Daoy (cell line): Measurements from ENCODE around the gene SMIM21. TPM values are rescaled to one million over a fixed set of nuclear protein-coding genes. Genes with fewer than 3 reads are reported as not detected.
A peak's percentile ranks its signal among the peaks of the same experiment; 100 is the strongest.

Experiments
- DNase-seq: peaks from one replicate; pipeline ENCODE4 v3.0.0-alpha.2; 2015; ENCODE audit warnings: low read depth
- total RNA-seq: library from RNA; depleted of rRNA; stranded (reverse); fragments of >200 nt; shearing (Covaris generic); gene quantifications from 2 replicates; pipeline ENCODE4 v1.2.3, GENCODE V29; 2014; rRNA removed

Gene SMIM21
- not detected in 2 replicates for total RNA-seq

DNA sequence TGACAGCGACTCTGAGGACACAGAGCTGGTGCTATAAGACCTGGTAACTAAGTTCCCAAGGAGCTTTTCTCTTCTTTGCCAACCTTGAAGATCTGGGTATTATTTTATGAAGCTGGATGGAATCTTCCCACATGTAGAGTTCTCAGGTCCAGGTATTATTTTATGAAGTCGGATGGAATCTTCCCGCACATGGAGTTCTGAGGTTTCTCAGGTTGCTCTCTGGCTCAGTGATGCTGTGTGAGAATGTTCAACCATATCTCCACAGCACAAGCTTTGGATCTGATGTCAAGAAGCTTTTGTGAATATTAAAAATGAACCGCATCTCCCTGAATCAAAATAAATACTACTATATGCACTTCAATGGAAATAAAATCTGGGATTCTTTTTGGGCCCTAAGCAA, at the start of gene SMIM21:
SMIM21 (minus strand) TSS at position 101 of the 400 bp plus-strand sequence. CDS start 140 bp downstream, outside the sequence.
- no peak for DNase-seq

DNA sequence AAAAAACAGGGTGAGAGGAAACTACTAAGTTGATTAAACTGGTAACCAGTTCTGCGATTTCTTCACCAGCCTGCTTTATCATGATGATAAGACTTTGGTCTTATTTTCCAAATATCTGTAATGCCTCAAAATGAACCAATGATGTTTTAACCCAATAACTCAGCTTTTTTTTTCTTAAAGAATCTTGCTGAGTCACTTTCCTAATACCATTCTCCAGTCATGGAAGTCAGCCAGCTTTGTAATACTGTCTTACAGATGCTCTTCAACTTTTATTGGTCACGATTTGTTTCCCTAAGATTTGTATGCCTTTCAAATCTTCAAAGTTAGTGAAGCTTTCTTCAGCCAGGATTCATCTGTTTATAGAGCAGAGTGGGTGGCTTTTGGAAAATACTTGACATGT, 47.7 kb upstream of the SMIM21 start:
- DNase-seq: peak; percentile 52

DNA sequence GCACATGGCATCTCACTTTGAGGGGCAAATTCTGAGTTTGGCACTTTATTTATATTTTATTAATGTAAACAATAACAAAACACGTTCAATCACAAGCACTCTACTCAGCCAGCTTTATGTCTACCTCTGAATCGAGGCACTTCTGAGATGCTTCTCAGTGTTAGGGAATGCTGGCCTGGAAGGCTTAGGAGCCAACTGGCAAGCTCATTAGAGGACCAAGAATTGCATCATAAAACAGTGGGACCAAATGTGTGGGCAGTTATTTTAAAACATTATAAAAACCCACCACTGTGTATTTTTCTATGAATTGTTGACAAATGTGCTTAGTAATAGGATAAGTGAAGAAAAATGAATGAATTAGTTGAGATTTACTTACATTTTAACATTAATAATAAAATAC, 46.8 kb upstream of the SMIM21 start:
- DNase-seq: no peak

DNA sequence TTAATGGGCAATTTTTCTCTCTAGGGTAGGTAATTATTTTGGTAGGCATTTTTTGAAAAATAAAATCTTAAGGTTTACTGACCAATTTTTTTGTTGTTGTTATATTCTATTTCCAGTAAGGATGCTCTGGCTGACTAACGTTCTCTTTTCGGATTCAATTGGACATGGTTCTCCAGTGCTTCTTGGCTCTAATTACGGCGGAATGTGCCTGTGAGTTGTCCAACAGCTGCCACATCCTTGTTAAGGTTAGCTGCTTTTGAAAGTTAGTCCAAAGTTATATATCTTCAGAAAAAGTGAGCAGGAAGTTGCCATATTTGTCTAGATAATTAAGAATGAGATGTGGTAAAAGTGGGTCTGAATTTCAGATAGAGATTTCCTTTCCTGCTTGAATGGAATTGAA, 45.8 kb upstream of the SMIM21 start:
- no peak for DNase-seq

DNA sequence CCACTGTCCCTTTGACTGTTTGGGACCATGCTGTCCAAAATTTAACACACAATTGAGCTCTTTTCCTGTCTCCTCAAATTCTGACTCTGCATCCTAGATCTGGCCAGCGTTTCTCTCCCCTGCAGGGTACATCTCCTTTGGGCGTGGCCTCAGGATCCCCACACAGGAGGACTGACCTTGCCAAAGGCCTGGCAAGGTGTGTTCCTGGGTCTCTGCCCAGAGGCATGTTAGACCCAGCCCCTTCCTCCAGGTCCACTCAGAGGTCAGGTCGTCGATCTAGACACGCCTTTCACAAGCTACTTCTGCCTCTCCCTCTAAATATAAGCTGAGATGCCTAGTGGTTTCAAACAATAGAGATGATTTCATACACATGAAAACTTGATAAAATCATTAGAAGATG, 45.4 kb upstream of the SMIM21 start:
- no peak for DNase-seq

DNA sequence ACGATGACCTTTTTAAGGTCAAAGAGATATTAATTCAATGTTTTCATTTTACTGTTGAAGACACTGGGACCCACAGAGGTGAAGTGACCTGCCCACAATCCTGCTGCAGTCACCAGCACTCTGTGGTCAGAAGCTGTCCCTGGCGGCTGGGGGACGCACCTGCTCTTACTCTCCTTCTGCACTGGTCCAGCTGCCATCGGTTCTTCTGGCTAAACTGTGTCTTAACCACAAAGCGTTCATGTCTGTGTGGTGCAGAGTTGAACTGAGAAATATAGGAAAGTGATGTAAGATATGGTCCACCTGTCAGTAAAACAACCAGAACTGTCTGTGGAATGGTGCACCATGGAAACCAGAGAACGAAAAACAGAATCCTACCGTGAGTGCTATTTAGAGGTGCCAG, 44.9 kb upstream of the SMIM21 start:
- DNase-seq: no peak

DNA sequence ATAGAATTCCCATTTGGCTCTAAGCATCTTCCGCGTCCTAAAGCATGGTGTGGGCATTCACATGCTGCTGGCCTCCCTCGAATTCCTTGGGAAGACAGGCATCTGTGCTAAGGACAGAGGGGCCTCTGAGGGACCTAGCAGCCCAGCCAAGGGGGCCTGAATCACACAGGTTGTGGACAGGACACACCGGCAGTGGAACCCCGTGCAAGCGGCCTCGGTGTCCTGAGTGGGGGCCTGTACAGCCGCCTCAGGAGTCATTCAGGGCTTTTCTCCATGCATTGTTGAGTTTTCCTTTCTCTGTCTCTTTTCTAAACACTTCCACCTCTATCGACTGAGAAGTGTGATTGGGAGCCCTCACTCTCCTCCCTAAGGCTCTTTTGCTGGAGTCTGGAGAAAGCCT, 44.3 kb upstream of the SMIM21 start:
- DNase-seq: no peak

DNA sequence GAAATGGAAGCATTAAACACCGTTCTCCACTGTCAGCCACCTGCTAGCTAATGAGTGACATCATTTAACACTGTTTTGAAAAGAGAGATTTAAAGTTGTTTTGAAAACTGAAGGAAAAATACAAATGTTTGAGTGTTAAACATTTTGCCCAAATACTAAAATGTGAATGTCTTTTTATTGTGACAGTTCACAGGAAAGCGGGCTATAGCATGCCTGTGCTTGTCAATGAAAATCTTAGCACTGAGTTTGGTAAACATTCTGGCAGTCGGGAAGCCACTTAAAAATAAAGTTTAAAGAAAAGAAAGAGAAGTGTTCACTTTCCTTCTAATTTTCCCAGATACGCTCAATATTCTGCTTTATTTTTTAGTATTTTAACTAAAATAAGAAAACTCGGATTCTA, 40.3 kb upstream of the SMIM21 start:
- DNase-seq: no peak

DNA sequence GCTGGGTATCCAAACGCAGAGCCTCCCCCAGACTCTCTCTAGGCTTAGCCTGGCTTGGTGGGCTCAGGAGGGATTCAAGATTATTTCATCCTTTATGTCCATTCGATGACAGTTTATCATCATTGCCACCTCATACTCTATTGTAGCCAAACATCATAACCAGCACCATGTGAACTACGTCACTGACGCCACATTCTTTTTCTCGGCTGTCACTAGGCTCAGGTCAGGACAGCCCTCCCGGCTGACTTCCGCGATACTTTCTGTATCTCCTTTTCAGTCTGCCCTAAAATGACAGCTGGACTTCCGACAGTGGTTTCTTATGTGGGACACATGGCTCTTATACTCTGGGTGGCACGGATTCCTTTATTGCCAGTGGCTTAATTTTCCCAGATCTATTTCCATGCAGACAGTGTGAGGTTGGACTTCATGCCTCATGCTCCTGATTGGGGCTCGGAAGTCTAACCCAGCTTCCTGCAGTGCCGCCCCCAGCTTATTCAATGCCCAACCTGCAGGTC, 39.8 kb upstream of the SMIM21 start:
- DNase-seq: no peak

DNA sequence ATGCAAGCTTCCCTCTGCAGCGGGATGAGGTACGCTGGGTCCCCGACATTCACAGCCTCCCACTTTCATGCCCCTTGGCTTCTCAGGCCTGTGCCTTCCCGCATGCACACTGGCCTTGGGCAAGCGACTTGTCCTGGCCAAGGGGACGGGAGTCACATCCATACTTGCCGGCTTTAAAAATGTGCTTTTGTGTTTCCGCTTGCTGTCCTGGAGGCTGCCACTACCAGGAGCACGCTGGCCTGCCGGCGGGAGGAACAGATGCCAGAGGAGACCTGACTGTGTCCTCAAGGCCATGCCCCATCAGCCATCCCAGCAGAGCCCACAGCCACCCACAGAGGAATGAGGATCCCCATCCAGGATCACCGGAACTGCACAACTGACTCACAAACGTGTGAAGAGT, 36.9 kb upstream of the SMIM21 start:
- no peak for DNase-seq

DNA sequence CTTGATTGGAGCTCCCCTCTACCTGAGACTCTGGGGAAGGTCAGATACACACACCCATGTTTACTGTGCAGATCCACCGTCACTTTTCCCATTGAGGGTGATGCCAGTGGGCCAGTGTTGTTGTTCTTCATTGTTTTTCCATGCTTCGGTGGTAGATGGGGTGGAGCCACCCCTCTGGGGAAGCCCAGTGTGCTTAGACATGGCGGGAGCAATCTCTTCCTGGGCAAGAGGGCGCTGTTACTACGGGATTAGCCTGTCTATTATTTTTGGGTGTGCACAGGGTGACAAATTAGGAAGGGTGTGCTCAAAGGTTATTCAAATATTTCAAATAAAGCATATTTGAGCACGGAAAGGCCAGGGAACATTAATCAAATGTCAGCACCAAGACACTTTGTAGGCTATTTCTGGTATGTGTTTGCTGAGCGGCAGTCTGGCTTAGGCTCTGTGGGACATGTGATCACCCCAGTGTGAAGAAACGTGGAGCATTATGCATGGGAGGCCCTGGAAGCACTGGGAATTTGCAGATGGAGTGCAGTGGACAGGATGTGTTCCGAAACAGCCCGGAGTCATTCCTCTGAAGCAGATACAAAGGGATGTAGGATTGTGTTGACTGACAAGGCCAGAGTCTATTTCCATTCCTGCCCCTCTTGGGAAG, 34.8 kb upstream of the SMIM21 start:
- no peak for DNase-seq

DNA sequence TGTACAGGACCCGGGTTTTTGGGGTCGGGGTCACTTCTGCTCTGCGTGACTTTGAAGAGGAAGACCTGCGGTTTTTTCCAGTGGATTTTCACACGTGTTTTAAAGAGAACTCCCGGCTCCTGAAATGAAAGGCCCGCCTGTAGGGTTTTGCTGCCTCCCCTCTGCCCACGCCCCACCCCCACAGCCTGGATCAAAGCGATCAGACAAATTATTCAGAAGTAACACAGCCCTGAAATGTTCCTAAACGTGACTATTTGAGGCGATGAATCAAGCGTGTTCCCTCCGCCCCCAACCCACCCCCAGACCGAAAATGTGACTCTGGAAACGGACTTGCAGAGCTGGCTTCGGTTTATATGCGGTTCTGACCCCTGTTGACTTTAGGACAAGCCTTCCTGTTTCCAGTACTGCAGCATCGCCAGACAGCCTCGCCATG, 28.7 kb upstream of the SMIM21 start:
- DNase-seq: no peak

DNA sequence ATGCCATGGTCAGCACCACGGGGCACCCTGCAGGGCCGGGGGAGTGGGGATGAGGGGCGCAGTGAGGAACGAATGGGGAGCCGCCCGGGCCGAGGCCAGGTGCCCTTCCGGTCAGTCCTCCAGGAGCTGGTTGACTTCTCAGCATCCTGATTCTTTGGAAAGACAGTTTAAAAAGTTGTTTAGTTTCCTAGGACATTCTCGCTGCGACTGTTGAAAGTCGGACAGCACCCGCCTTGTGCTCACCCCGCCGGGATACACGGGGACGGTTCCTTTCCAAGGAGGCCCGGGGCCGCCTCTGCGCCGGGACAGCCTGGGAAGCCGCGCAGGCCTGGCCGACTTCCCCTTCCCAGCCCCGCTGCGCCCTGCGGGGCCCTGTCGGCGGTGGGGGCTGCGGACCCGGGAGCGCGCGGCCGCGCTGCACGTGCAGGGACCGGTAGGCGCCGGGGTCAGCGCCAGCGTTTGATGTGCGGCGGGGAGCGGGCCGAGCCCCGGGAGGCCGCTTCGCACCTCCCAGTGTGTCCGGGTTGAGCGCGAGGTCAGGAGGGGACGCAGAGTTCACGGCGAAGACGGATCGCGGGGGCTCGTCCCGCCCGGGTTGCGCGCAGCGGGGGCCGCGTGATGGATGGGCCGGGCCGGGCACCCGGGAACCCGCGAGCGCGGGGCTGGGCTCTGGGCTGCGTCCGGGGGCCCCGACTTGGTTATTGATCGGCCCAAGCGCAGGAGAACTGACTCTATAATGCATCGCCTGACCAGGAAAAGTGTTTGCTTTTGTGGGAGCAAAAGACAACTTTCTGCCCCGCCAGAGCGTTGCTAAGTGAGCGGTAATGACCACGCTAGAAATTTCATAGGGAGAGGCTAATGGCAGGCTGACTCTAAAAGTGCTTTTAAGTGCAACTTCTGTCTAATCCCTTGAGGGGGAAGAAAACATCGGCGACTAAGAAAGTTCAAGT, 28.0 kb upstream of the SMIM21 start:
- no peak for DNase-seq

DNA sequence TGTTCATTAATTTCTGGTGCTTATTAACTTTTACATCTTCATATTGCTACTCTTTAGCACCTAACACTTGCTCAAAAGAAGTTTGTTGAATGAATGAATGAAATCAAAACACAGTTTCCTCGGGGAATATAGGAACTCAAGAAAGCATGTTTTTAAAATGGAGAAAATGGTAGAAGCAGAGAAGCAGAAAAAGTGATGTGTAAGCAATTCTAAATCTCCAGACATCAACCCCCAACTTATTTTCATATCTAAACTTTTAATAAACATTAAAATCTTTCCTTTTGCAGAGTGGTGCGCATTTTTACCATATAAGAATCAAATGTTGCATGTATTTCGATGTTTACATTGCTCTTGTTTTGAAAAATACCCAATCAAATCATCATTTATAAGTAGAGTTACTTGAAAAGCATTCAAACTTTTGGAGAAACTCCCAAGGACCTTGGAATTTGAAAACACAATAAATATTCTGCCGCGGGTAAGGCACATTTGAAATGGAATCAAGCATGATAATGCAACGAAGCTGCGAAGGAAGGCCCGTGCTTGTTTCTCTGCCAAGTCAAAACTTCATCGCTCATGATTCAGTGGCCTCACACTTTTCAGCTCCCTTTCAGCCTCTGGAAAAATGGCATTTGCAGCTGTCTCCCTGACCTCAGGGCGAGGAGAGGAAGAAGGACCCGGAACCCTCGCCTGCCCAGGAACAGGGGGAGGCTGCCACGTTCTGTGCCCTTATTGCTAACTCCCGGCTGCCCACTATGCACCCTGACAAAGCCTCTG, 26.7 kb upstream of the SMIM21 start:
- no peak for DNase-seq

DNA sequence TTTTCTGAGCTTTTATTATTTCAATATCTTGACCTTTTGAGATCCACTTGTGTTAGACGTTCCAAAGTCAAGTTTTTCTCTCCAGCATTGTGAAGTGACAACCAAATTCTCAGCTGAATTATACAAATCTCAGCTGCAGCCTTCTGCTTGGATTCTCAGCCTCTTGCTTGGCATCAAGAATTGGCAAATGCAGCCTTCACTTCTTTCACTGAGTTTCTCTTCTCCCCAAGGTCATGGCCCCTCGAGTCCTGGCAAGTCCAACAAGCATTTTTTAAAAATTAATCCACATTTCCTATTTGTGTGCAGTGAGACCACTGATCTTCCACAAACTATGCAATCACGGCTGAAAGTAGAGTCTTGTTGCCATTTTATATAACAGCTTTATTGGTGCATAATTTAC, 23.4 kb upstream of the SMIM21 start:
- DNase-seq: no peak

DNA sequence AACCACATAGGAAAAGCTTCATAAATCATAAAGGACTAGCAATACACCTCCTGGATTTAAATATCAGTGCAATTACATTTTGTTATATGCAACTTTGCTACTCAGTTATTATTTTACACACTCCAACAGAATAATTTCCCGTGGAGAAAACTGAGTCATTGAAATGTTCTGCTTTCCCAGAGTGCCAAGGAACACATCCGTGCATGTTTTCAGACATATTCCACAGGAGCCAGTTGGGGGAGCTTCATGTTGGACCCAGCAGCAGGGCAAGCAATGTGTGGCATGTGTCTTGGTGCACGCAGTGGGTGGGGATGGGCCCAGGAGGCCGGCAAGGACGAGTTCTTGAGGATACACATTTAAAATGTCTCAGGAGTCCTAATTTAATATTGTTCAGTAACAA, 14.4 kb upstream of the SMIM21 start:
- DNase-seq: no peak

DNA sequence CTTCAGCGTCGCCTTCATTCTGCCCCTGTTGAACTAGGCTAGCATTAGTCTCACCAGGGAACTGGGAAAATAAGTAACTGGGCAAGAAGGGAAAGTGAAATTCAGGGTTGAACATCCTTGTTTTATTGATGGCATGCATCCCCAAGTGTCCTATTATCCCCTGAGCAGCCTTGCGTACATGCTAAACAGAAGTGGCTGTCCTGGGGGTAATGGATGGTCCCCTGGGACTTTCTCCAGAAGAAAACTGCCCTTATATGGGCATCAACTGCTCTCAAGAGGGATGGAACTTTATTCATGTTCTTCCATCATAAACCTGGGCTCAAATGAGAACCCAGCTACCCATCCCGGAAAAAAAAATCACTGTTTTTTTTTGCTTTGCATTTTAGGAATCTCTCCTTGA, 11.8 kb upstream of the SMIM21 start:
- no peak for DNase-seq

DNA sequence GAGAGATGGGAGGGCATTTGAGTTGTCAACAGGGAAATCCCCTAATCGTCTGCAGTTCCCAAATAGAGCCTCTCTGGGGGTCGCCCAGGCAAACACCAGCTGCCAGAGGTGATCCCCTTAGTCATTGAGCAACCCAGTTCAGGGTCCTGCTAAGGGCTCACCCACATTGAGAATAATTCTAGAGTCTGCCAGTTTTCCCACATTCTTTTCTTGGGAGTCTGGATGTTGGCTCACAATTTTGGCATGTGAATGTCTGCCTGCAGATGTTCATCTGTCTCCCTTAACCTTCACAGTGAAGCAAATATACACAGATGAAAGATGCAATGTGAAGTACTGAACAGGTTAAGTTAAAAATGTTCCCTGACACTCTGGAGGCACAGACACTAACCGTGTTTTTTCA, 11.4 kb upstream of the SMIM21 start:
- DNase-seq: no peak

DNA sequence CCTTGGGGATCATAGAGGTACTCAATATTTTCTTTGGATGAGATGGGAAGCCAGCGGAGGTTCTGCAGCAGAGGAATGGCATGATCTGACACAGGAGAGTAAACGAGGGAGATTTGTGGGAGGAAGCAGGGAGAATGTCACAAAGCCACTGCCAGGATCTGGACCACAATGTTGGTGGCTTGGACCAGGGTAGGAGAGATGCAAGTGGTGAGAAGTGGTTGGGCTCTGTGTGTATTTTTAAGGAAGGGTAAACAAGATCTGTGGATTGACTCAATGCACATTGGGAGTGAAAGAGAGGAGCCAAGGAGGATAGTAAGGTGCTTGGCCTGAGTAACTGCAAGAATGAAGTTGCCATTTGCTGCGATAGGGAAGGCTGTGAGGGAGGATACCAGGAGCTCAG, 10.5 kb upstream of the SMIM21 start:
- DNase-seq: no peak

DNA sequence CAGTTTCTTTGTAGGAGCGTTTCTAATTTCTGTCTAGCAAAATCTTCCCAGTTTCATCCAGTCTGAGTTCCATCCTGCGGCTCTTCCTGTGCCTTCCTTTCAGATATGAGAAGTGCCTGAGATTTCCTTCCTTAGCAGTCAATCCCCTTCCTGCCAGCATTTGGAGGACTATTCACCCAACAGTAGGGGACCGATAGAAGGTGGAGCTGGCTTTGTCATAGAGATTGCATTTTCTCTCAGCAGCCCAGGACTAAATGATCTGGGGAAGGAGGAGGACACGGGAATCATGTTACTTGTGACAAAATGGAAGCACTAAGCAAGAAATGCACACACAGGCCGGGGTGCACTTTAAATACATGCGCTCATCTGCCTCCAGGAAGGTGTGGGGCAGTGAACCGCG, 5.6 kb upstream of the SMIM21 start:
- no peak for DNase-seq

DNA sequence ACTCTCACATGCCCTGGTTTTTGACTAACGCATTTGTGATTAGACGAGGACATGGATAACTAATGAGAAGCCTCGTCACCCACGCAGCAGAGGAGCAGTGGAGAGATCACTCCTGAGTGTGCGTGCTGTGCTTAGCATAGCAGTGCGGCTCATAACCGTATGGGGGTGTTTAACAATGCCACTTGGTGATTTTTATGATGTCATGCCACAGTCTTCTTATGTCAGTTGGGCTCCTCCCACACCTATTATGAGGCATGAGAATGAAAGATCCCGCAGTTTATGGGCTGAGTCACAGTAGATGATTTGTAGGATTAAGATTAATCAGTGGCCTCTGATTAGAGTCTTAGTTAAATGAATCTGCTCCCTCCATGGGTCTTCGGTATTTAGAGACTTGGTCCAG, 2.5 kb upstream of the SMIM21 start:
- DNase-seq: peak; percentile 83

DNA sequence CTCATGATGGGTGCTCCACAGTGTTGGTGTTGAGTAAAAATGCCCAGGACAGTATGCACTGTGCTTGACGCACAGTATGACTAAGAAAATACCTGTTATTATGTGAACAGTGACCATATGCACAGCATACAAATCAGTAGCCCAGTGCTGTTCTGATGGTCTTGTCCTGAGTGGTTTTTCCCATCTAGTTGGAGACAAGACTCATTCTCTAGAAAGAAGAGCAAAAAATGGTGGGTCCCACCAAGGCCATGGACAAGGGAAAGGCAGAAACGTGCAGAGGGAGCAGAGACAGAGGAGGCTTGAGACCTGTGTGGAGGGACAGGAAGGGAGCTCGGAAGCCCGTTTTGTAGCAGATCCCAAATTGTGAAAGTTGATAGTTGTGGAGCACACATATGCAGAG, 987 bp upstream of the SMIM21 start:
- no peak for DNase-seq
